Measurements from ENCODE around the gene MCRIP2.
"Not testable (repeated sequence)": the region's sequence is repeated elsewhere in the genome, so short reads cannot be mapped to it uniquely, and the experiment has no call there.

Gene MCRIP2

GRCh38 chr16:680625-680945 is 39.0 kb downstream of the MCRIP2 start:
- DNase-seq (ENCODE audit: low read depth in 2 of 2, low spot score in 1 of 2) = no peak

DNA sequence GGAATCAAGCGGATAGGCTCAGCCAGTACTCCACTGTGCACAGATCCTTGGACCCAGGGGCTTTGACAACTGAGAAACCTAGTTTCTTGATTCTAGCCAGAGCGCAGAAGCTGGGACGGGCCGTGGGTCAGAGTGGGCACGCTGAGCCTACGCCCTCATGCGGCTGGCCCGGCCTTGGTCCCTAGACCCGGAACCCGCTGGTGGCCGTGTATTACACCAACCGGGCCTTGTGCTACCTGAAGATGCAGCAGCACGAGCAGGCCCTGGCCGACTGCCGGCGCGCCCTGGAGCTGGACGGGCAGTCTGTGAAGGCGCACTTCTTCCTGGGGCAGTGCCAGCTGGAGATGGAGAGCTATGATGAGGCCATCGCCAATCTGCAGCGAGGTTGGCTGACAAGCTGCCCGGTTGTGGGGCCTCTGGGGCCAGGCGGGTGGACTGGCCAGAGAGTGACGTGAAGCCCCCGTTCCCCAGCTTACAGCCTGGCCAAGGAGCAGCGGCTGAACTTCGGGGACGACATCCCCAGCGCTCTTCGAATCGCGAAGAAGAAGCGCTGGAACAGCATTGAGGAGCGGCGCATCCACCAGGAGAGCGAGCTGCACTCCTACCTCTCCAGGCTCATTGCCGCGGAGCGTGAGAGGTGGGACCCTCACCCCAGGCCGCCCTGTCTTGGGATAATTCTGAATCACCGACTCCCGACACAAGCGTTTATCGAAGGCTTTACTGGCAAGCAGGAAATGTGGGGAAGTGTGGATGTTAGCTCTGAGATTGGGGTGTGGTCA is 39.5 kb downstream of the MCRIP2 start:
- DNase-seq (ENCODE audit: low read depth in 2 of 2, low spot score in 1 of 2) = no peak

- no peak for DNase-seq (ENCODE audit: low read depth in 2 of 2, low spot score in 1 of 2)
Measured at GRCh38 chr16:681746-682427, 40.3 kb downstream of the MCRIP2 start.

DNA sequence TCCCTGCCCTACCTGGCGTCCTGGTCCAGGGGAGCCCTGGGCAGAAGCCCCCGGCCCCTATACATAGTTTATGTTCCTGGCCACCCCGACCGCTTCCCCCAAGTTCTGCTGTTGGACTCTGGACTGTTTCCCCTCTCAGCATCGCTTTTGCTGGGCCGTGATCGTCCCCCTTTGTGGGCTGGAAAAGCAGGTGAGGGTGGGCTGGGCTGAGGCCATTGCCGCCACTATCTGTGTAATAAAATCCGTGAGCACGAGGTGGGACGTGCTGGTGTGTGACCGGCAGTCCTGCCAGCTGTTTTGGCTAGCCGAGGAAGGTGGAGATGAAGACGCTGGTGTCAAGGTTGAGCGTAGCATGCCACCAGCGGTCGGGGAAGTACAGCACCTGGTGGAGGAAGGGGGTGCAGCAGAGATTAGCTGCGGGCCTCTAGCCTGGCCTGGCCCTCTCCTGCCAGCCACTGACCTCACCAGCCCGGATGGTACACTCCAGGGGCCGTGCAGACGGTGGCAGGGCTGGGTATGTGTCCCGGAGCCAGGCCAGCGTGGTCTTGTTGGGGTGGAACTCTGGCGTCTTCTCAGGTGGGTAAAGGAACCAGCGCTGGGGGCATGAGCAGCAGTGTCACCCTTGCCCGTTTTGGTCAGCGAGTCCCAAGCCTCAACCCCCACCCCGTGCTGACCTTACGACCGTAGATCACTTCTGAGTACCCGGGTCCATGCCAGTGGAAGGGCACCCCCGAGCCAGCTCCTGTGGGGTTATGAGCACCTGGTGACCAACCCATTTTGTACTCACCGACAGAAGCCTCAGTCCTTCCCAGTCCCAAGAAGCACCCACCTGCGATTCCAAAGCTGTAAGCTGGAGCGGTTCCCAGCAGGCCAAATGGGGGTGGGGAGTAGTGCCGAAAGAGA is 41.1 kb downstream of the MCRIP2 start:
- DNase-seq (ENCODE audit: low read depth in 2 of 2, low spot score in 1 of 2) = no peak

DNA sequence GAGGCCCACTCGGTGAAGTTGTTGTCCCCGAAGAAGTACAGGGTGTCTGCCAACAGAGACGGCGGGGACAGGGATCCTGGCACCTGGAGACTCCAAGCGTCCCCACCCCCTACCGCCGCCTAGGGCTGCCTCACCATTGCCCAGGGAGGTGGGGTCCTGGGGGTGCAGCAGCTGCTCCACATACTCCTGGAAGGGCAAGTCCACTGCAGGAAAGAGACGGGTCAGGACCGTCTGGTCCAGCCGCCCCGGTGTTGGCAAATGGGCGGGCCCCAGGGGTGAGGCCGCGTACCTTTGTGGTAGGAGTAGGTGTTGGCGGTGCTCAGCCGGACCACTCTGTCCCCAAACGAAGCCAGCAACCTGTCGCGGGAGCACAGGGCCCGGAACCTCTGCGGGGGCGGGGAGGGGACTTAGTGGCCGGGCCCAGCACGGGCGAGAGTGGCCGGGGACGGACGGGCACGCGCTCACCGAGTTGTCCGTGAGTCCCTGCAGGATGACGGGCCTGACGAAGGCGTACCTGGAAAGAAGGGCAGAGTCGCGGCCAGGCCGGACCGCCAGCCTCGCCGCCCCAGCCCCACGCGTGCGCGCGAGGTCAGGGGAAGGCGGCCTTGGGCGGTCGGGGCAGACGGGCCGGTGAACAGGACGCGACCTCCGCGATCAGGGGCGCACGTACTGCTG is 41.9 kb downstream of the MCRIP2 start:
- no peak for DNase-seq (ENCODE audit: low read depth in 2 of 2, low spot score in 1 of 2)

GRCh38 chr16:684071-684794 is 42.6 kb downstream of the MCRIP2 start, which contains the start of gene JMJD8:
TSS of gene JMJD8 (minus strand) at chr16:684334. CDS start at chr16:684319, 15 bp downstream.
- DNase-seq (ENCODE audit: low read depth in 2 of 2, low spot score in 1 of 2) = peak; percentile 88 to 95

DNA sequence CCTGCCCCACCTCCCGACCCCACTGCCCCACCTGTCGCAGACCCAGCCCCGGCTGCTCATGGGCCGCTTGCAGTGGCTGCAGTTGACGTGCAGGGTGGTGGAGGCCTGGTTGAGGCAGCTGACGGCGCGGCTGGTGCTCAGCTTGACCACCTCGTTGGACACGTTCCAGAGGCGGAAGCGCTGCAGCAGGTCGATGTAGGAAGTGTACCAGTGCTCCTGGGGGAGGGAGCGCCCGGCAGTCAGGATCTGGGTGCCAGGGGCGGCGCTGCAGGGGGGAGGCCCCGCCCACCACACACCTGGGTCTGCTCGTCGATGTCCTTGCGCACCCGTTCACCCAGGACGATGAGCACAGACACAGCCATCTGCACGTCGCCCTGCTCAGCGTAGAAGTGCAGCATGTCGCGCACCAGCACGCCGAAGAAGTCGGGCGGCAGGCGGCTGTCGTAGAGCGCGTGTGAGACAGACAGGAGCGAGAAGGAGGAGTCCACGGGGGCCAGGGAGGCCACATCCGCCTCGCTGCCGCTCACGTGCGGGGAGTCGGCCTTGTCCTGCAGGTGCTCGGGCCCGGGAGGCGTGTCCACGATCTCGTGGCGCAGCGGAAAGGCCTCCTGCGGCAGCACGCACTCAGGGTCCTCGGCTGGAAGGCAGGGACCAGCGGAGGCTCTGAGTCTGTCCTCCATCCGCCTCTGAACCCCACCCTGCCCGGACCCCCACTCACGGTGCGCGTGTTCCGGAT is 43.5 kb downstream of the MCRIP2 start:
- DNase-seq (ENCODE audit: low read depth in 2 of 2, low spot score in 1 of 2) = no peak

GRCh38 chr16:685967-686366 is 44.3 kb downstream of the MCRIP2 start:
- DNase-seq (ENCODE audit: low read depth in 2 of 2, low spot score in 1 of 2) = no peak

GRCh38 chr16:686459-687260 is 45.0 kb downstream of the MCRIP2 start:
- DNase-seq (ENCODE audit: low read depth in 2 of 2, low spot score in 1 of 2) = no peak

DNA sequence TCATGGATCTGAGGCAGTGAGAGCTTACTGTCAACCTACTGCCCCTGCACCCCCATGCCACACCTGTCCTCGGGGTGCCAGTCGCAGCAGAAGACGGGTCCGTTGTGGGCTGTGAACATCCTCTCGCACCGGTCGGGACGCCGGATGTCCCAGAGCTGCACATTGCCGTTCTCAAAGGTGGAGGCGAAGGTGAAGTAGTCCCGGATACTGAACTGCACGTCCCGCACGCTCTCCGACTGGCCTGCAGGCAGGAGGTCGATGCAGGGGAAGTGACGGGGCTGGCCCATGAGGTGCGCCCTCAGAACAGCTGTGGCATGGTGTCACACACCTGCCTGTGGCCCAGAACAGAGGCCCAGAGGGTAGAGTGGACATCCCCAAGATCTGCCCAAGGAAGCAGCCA is 45.9 kb downstream of the MCRIP2 start:
- no peak for DNase-seq (ENCODE audit: low read depth in 2 of 2, low spot score in 1 of 2)

- DNase-seq (ENCODE audit: low read depth in 2 of 2, low spot score in 1 of 2) = no peak
Measured at GRCh38 chr16:689175-689897, 47.7 kb downstream of the MCRIP2 start.

DNA sequence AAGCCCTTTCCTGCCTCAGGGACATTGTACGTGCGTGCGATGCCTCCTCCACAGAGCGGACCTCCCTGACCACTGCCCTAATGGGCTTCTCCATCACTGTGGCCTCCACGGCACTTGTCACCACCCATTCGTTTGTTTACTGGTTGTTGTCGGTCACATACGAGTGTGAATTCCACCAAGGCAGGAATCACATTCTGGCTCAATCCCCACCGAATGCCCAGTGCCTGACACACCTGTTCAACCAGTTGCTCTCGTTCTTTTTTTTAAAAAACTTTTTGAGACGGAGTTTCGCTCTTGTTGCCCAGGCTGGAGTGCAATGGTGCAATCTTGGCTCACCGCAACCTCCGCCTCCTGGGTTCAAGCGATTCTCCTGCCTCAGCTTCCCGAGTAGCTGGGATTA is 49.6 kb downstream of the MCRIP2 start:
- DNase-seq (ENCODE audit: low read depth in 2 of 2, low spot score in 1 of 2) = not testable (repeated sequence)

- DNase-seq (ENCODE audit: low read depth in 2 of 2, low spot score in 1 of 2) = no peak
Measured at GRCh38 chr16:692356-693108, 50.9 kb downstream of the MCRIP2 start.

DNA sequence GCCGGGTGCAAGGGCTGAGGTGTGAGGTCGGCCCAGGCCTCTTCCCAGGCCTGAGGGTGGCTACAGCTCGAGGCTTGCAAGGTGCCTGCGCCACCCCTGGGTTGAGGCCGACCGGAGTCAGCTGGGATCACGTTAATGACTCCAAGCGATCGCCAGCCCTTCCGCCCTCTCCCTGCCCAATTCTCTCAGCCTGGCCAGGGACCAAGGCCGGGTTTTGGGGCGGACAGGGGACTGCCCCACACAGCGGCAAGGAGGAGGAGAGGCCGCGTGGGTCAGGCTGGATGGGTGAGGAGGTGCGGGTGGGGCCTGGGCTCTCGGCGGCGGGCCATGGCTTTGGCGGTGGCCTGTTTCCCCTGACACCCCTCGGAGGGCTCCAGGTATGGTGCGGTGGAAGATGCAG is 51.7 kb downstream of the MCRIP2 start:
- DNase-seq (ENCODE audit: low read depth in 2 of 2, low spot score in 1 of 2) = no peak

DNA sequence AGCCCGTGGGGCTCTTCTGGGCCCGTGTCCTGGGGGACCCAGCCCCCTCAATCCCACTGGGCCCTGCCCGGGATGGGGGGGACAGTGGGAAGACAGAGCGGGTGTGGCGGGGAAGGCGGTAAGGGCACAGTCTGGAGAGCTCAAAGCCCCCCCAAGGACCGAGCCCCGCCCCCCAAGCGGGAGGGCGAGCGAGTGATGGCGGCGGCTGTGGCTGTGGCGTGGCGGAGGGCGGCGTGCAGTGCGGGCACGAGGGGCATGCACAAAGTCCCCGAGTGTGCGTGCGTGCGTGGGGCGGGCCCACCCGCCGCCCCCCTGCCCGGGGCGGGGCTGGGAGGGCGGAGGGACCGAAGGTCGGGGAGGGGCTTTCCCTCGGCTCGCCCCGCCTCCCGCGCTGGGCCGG is 52.1 kb downstream of the MCRIP2 start:
- DNase-seq (ENCODE audit: low read depth in 2 of 2, low spot score in 1 of 2) = peak in 1 of 2 donors; percentile 29

GRCh38 chr16:694187-694862 is 52.7 kb downstream of the MCRIP2 start:
- no peak for DNase-seq (ENCODE audit: low read depth in 2 of 2, low spot score in 1 of 2)

DNA sequence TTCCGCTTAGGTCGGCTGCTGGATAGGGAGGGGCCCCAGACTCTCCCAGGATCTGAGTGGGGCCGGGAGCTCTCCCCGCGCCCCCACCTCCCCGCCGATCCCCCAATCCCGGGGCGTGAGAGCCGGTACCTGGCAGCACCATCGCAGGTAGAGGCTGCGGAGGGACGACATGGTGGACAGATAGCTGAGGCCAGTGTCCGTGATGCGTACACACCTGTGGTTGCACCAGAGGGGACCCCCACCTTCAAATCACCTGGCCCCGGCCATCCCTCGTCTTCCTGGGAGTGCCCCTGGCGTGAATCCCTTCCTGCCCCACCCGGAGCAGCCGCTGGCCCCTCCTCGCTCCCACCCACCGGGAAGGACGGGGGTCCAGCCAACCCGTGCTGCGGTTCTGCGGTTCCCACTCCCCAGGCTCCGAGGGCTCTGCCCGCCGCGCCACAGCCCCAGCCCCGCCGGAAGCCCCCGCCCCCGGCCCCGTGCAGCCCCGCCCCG is 53.3 kb downstream of the MCRIP2 start:
- DNase-seq (ENCODE audit: low read depth in 2 of 2, low spot score in 1 of 2) = no peak
